Activated CD4-positive, alpha-beta T cell treated with anti-CD3 and anti-CD28 coated beads, Interleukin-2, amount 10 ng/mL, durations not matched to agents 24 days and 14 days (primary cell): ENCODE results near the gene KRTAP10-12. TPM values are rescaled to one million over a fixed set of nuclear protein-coding genes. Genes with fewer than 3 reads are reported as not detected.

Experiments
- DNase-seq: peaks from one replicate; pipeline ENCODE4 v3.0.0; 2022
- H3K27ac Mint-ChIP-seq: one replicate; pipeline ENCODE4 v1.8.0; 2022; ENCODE audit warnings: mild to moderate bottlenecking, mixed read lengths
- H3K27me3 Mint-ChIP-seq: one replicate; pipeline ENCODE4 v1.8.0; 2022; ENCODE audit warnings: mixed read lengths
- H3K36me3 Mint-ChIP-seq: one replicate; pipeline ENCODE4 v1.8.0; 2022; ENCODE audit warnings: low read depth, mild to moderate bottlenecking, mixed read lengths
- H3K4me1 Mint-ChIP-seq: one replicate; pipeline ENCODE4 v1.8.0; 2021; ENCODE audit warnings: mixed read lengths
- H3K4me3 Mint-ChIP-seq: one replicate; pipeline ENCODE4 v1.8.0; 2022; ENCODE audit warnings: mild to moderate bottlenecking, moderate library complexity, mixed read lengths
- H3K9me3 Mint-ChIP-seq: one replicate; pipeline ENCODE4 v1.8.0; 2021; ENCODE audit warnings: mixed read lengths
- intact Hi-C: fragments of 100-400 bp; cut with micrococcal nuclease; formaldehyde crosslinking; loops from one replicate; pipeline ENCODE4 v1.15.1; 2023
- total RNA-seq: library from RNA; stranded (reverse); gene quantifications from 2 replicates; pipeline ENCODE4 v1.2.3, GENCODE V29; 2022

Gene KRTAP10-12
- total RNA-seq, 1 donor from 2014 or later: not detected

DNA sequence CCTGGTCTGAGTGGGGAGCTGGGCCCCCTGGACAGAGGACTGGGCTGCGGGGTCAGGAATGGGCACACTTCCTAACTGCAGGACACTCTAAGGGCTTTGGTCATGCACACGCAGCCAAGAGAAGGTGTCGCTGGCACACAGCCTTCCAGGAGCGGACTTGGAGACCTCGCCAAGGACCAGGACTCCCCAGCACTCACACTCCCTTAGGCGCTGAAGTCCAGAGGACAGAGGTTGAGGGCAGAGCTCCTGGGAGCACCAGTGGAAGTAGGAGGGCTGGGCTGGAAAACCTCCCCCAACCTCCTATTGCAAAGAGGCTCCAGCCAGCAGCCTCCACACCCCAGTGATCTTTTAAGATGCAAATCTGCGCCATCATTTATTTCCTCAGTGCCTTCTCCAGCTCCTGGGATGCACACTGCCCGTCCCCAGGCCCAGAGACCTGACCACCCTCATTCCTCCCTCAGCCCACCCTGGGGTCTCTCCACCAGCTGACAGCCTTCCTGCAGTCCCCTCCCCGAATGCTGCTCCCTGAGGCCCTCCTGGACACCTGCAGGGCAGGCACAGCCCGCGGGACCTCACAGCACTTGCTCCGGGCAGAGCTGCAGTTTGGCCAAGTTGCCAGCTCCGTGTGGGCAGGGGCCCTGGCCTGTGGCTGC is 11.4 kb downstream of the KRTAP10-12 start:
- Mint-ChIP-seq H3K9me3 (peaks cover 10% of the 10 kb centered on the region), H3K4me3 (no peak overlapping the region), H3K27me3 (peaks cover 78% of the 10 kb centered on the region), H3K36me3 (peaks cover 11% of the 10 kb centered on the region), H3K27ac (no peak overlapping the region), H3K4me1 (peaks cover 2% of the 10 kb centered on the region)
- no peak for DNase-seq
- intact Hi-C loops: no loop called here

DNA sequence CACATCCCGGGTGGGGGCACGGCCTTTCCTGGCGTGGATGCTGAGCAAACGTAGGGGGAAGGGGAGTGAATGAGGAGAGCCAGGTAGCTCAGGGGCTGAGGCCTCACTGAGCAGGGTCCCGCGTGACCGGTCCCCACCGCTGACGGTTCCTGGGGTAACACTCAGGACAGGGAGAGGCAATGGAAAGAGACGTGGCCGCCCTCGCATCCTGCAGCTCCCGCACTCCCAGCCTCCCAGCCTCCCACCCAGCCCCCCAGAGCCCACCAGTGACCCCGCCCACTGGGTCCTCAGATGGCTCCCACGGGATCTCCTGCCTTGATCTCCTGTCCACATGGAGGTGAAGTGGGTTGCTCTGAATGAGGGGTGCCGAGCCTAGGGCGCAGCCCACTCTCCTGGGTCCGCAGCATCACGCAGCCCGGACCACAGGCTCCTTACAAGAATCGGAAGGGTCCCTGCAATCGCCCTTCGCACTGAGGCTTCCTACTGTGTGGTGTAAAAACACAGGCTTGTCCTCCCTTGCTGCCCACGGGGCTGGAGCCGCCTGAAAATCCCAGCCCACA is 12.0 kb downstream of the KRTAP10-12 start:
- no peak overlapping the region for H3K27ac Mint-ChIP-seq
- intact Hi-C loops: no loop called here
- peaks cover 2% of the 10 kb centered on the region for H3K4me1 Mint-ChIP-seq
- peaks cover 10% of the 10 kb centered on the region for H3K9me3 Mint-ChIP-seq
- peaks cover 82% of the 10 kb centered on the region for H3K27me3 Mint-ChIP-seq
- H3K36me3 Mint-ChIP-seq: peaks cover 11% of the 10 kb centered on the region
- no peak overlapping the region for H3K4me3 Mint-ChIP-seq
- DNase-seq: no peak

DNA sequence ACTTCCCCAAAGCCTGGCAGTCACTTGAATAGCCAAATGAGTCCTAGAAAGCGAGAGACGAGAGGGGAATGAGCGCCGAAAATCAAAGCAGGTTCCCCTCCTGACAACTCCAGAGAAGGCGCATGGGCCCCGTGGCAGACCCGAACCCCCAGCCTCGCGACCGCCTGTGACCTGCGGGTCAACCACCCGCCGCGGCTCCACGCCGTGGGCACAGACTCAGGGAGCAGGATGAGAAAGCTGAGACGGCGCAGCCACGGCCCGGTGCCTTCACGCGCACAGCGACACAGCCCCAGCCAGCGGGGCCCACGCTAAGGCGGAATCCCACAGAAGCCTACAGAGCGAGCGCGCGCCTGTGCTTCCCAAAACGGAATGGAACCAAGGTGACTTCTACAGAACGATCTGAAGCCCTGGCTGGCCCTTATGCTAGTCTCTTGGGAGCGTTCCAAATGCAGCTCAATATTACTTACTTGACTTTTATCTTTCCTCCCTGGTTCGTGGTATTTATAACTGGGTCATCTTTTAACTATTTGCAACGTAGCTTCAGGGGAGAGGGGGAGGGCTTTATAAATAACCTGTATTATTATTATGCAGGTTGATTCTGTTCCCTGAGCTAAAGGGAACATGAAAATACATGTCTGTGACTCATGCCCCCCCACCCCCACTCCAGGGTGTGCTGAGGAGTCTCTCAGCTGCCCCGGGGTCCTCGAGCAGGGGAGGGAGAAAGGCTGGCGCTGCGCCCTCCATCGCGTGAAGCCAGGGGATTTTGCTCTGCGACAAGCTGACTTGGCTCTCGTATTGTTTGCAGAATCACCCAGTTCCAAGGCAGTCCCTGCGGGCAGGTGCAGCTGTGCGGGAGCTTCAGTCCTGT is 12.7 kb downstream of the KRTAP10-12 start:
- Mint-ChIP-seq H3K9me3 (peaks cover 10% of the 10 kb centered on the region), H3K27ac (no peak overlapping the region), H3K4me3 (no peak overlapping the region), H3K27me3 (peaks cover 82% of the 10 kb centered on the region), H3K36me3 (peaks cover 11% of the 10 kb centered on the region), H3K4me1 (peaks cover 2% of the 10 kb centered on the region)
- peak; percentile 62 for DNase-seq
- intact Hi-C loops: no loop called here

DNA sequence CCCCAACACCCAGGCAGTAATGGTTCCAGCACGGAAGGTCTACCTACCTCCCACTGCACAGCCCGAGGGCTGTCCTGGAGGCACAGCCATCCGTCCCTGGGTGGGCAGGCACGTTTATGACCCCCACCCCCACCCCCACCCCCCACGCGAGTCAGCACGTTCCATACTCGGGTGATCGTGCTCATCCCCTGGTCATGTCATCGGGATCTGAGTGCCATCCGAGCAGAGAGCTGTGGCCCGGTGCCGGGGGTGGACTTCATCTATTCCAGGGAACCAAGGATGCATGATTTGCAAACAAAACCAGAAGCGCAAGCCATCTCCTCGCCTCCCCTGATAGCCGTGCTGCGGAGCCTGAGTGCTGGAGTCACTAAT is 13.3 kb downstream of the KRTAP10-12 start:
- DNase-seq: no peak
- H3K4me1 Mint-ChIP-seq: peaks cover 7% of the 10 kb centered on the region
- H3K4me3 Mint-ChIP-seq: no peak overlapping the region
- H3K9me3 Mint-ChIP-seq: peaks cover 4% of the 10 kb centered on the region
- H3K36me3 Mint-ChIP-seq: peaks cover 8% of the 10 kb centered on the region
- H3K27me3 Mint-ChIP-seq: peaks cover 81% of the 10 kb centered on the region
- intact Hi-C loops: no loop called here
- H3K27ac Mint-ChIP-seq: no peak overlapping the region

DNA sequence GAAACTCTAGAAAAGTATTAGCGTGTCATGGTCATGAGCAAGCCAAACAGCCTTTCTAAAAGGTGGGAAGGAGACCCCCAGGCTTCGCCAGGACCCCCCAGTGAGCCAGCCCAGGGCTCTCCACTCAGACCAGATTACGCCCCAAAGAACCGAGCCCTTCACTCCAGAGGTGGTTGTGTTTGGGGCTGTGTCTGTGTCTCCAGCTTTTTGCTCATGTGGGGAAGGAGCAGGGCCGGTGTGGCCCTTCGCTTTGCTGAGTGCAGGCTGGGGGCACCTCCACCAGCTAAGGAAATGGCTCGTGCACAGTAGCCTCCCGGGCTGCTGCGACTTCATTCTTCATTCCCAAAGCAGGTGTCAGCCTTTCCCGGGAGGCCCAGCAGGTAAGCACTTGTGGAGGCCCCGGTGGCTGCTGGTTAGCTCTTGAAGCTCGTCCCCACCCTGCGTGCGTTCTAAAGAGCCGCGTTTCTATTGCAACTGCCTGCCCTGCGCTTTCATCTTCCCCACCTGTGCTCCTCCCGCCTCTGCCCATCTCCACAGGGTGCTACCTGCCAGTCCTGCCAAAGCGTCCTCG is 13.9 kb downstream of the KRTAP10-12 start:
- H3K4me1 Mint-ChIP-seq: peaks cover 10% of the 10 kb centered on the region
- intact Hi-C loops: no loop called here
- peaks cover 7% of the 10 kb centered on the region for H3K36me3 Mint-ChIP-seq
- peaks cover 5% of the 10 kb centered on the region for H3K9me3 Mint-ChIP-seq
- no peak overlapping the region for H3K27ac Mint-ChIP-seq
- peaks cover 82% of the 10 kb centered on the region for H3K27me3 Mint-ChIP-seq
- DNase-seq: no peak
- H3K4me3 Mint-ChIP-seq: no peak overlapping the region

DNA sequence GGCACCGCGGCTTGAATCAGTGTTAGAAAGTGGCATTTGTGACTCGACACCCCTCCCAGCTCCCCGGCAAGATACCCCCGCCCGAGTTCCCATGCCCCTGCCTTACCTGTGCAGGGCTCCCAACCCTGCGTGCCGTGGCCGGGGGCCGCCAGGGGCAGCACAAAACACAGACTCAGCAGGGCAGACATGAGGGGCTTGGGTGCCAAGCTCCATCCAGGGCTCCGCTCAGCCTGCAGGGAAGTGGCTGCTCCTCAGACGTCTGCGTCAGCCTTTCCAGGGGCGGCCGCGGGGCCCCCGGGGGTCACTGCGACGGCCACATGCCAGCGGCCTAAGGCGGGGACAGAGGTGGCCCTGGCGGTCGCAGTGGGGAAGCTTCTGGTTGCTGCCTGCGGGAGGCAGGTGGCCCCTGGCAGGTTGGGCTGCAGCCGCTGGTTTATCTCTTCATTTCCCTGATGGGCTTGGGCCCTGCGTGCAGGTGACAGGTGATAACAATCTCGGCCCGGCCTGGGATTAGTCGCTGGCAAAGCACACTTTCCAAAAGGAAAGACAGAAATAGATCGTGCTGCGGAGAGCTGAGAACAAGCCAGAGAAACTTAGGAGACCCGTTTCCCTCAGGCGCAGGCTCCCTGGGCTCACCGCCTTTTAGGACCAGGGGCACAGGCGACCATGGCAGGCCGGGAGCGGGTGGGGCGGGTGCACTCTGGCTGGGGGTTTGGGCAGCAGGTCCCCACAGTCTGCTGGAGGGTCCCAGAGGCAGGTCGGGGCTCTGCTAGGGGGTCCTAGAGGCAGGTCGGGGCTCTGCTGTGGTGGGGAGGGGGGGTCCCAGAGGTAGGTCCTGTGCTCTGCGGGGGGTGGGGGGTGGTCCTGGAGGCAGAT is 14.6 kb downstream of the KRTAP10-12 start, which contains the start of gene TSPEAR:
TSPEAR (minus strand) TSS at position 246 of the 876 bp plus-strand sequence; CDS start at position 188, 58 bp downstream.
- DNase-seq: no peak
- Mint-ChIP-seq H3K27me3 (peaks cover 80% of the 10 kb centered on the region), H3K9me3 (peaks cover 7% of the 10 kb centered on the region), H3K27ac (no peak within 1 kb of the TSS), H3K4me1 (peaks cover 9% of the 10 kb centered on the region), H3K36me3 (peaks cover 5% of the 10 kb centered on the region), H3K4me3 (no peak within 1 kb of the TSS)
- intact Hi-C loops: no loop called here

DNA sequence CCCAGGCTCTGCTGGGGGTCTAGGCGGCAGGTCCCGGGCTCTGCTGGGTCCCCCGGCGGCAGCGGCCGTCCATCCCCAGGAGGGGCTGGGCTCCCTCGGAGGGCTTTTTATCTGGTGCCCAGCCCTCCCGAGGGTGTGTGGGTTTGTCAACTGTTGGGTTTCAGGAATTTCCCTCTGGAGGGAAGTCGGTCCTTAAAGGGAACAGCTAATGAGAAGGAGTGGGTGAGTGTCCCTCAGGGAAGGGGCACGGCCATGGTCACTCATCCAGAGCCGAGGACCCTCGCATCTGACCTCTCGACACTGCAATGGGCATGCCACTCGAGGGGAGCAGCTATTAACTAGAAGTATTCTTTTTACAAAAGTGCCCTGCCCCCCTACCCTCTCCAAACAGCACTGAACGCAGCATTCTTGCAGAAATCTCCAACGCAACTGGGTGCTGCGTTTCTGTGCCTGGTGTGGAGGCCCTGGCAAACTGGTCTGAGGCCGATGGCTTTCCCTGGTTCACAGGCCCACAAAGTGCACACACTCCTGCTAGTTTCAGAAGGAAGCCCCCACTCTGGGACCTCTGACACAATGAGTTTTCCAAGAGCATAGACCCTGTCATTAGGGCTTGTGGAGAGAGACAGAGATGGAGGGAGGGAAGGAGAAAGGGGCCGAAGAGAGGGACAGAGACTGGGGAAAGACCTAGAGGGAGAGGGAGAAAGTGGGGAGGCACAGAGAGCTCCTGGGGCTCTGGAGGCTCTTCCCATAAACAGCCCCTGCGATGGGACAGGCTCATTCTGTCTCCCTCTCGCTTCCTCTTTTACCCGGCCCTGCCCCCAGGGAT is 15.4 kb downstream of the KRTAP10-12 start:
- intact Hi-C loops: no loop called here
- Mint-ChIP-seq H3K4me1 (peaks cover 9% of the 10 kb centered on the region), H3K27me3 (peaks cover 75% of the 10 kb centered on the region), H3K36me3 (peaks cover 5% of the 10 kb centered on the region), H3K9me3 (peaks cover 7% of the 10 kb centered on the region), H3K27ac (no peak overlapping the region), H3K4me3 (no peak overlapping the region)
- DNase-seq: no peak

DNA sequence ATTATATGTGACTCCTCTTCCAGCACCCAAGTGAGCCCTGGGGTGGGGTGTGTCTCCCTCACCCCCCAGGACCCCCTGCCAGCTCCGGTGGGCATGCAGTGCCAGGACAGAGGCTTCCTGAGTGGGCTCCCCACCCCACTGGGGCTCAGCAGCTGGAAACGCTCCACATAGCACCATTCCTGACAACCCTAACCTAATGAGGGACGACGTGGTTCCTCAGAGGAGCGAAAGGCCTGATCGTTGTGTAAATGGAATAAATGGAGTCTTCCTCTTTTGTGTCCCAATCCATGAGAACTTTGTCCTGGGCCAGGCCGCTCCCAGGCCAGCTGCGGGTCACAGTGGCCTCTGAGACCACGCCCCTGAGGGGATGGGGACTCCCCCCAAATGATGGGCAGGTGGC is 16.2 kb downstream of the KRTAP10-12 start:
- H3K4me3 Mint-ChIP-seq: no peak overlapping the region
- DNase-seq: no peak
- H3K27ac Mint-ChIP-seq: no peak overlapping the region
- peaks cover 7% of the 10 kb centered on the region for H3K9me3 Mint-ChIP-seq
- intact Hi-C loops: no loop called here
- H3K4me1 Mint-ChIP-seq: peaks cover 9% of the 10 kb centered on the region
- peaks cover 5% of the 10 kb centered on the region for H3K36me3 Mint-ChIP-seq
- peaks cover 70% of the 10 kb centered on the region for H3K27me3 Mint-ChIP-seq

DNA sequence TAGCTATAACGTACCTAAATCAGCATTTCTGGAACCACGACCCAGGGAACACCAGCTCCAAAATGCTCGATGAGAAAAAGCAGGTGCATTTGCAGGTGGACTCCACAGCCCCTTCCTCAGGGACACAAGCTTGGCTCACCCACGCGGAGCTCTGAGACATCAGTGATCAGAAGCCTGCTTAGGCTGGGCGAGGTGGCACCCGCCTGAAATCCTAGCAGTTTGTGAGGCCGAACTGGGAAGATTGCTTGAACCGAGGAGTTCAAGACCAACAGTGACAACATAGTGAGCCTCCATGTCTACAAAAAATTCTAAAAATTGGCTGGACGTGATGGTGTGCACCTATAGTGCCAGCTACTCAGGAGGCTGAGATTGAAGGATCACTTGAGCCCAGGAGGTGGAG is 16.9 kb downstream of the KRTAP10-12 start:
- Mint-ChIP-seq H3K27ac (no peak overlapping the region), H3K36me3 (peaks cover 5% of the 10 kb centered on the region), H3K4me3 (no peak overlapping the region), H3K4me1 (peaks cover 9% of the 10 kb centered on the region), H3K9me3 (peaks cover 7% of the 10 kb centered on the region), H3K27me3 (peaks cover 70% of the 10 kb centered on the region)
- no peak for DNase-seq
- intact Hi-C loops: no loop called here

DNA sequence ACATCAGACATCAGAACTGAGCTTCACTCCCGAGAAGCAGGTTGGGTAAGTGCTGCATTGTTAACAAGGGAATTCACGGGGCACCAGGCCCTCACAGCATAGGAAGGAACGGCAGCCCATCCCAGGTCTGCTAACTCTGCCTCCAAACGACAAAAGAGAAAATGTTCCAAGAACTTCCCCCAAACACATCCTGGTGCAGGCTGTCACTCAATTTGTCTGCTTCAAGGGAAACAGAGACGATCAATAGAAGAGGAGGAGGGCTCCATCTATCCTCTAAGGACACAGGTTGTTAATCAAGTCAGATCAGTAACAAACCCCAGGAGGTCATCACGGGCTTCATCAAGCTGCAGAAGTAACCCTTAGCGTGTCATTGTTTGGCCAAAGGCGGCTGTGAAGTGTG is 17.9 kb downstream of the KRTAP10-12 start:
- Mint-ChIP-seq H3K27ac (no peak overlapping the region), H3K9me3 (peaks cover 7% of the 10 kb centered on the region), H3K4me1 (peaks cover 9% of the 10 kb centered on the region), H3K36me3 (peaks cover 2% of the 10 kb centered on the region), H3K27me3 (peaks cover 70% of the 10 kb centered on the region), H3K4me3 (no peak overlapping the region)
- intact Hi-C loops: no loop called here
- DNase-seq: no peak

DNA sequence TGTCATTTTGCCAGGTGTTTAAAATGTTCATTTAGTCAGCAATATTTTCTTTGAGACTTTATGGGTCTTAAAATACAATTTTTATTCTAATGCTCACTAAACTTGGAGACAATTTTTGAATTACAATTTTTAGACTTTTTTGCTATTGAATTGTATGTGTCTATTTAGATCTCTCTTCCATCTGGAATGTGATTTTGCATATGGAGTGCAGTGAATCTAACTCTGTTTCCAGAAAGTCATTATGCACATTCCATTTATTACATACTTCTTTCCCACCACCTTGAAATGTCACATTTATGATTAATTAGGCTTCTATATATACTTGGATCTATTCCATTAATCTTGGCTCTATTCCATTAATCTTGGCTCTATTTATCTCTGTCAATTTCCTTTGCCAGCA is 20.0 kb downstream of the KRTAP10-12 start:
- peaks cover 7% of the 10 kb centered on the region for H3K9me3 Mint-ChIP-seq
- H3K4me1 Mint-ChIP-seq: peaks cover 9% of the 10 kb centered on the region
- H3K36me3 Mint-ChIP-seq: no peaks in the 10 kb centered on the region
- no peak overlapping the region for H3K27ac Mint-ChIP-seq
- DNase-seq: no peak
- intact Hi-C loops: no loop called here
- no peak overlapping the region for H3K4me3 Mint-ChIP-seq
- peaks cover 72% of the 10 kb centered on the region for H3K27me3 Mint-ChIP-seq

DNA sequence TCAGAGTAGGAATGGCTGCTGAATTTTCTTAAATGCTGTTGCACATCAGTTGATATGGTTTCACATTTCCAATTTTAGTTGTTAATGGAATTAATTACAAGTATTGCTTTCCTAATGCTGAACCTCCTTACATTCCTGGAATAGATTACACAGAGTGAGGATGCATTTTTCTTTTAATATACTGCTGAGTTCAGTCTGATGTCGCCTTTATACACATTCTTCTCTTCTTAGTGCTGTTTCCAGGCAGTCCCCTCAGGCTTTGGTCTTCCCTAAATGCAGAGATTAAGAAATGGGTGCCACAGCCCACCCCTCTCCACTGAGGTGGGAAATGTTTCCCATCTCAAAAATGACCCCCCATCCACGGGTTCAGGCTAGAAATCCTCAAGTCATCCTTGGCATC is 21.1 kb downstream of the KRTAP10-12 start:
- H3K4me1 Mint-ChIP-seq: peaks cover 12% of the 10 kb centered on the region
- intact Hi-C loops: no loop called here
- H3K4me3 Mint-ChIP-seq: no peak overlapping the region
- H3K9me3 Mint-ChIP-seq: peaks cover 7% of the 10 kb centered on the region
- H3K27ac Mint-ChIP-seq: no peak overlapping the region
- DNase-seq: no peak
- peaks cover 73% of the 10 kb centered on the region for H3K27me3 Mint-ChIP-seq
- H3K36me3 Mint-ChIP-seq: no peaks in the 10 kb centered on the region
